ENCODE data around the gene MFRP. TPM values are rescaled to one million over a fixed set of nuclear protein-coding genes. Genes with fewer than 3 reads are reported as not detected.

Gene MFRP
- polyA plus RNA-seq, 3 donors = not detected

GRCh38 chr11:119373059-119373920, 26.8 kb upstream of the MFRP start:
- no peak for DNase-seq (ENCODE audit: low read depth in 3 of 3, low spot score in 2 of 3)

- DNase-seq (ENCODE audit: low read depth in 3 of 3, low spot score in 2 of 3) = no peak
Measured at GRCh38 chr11:119372260-119373058, 26.0 kb upstream of the MFRP start.

GRCh38 chr11:119371778-119372182, 25.3 kb upstream of the MFRP start:
- DNase-seq (ENCODE audit: low read depth in 3 of 3, low spot score in 2 of 3) = no peak

- DNase-seq (ENCODE audit: low read depth in 3 of 3, low spot score in 2 of 3) = no peak
Measured at GRCh38 chr11:119371067-119371601, 24.6 kb upstream of the MFRP start.

- DNase-seq (ENCODE audit: low read depth in 3 of 3, low spot score in 2 of 3) = no peak
Measured at GRCh38 chr11:119370486-119371046, 24.1 kb upstream of the MFRP start.

GRCh38 chr11:119369132-119369925, 22.8 kb upstream of the MFRP start:
- DNase-seq (ENCODE audit: low read depth in 3 of 3, low spot score in 2 of 3) = no peak

GRCh38 chr11:119368121-119369034, 21.9 kb upstream of the MFRP start:
- no peak for DNase-seq (ENCODE audit: low read depth in 3 of 3, low spot score in 2 of 3)

- no peak for DNase-seq (ENCODE audit: low read depth in 3 of 3, low spot score in 2 of 3)
Measured at GRCh38 chr11:119367661-119368120, 21.2 kb upstream of the MFRP start.

GRCh38 chr11:119366690-119367620, 20.4 kb upstream of the MFRP start:
- no peak for DNase-seq (ENCODE audit: low read depth in 3 of 3, low spot score in 2 of 3)

- DNase-seq (ENCODE audit: low read depth in 3 of 3, low spot score in 2 of 3) = no peak
Measured at GRCh38 chr11:119365071-119365591, 18.6 kb upstream of the MFRP start.

GRCh38 chr11:119363851-119364590, 17.5 kb upstream of the MFRP start:
- DNase-seq (ENCODE audit: low read depth in 3 of 3, low spot score in 2 of 3) = no peak

- no peak for DNase-seq (ENCODE audit: low read depth in 3 of 3, low spot score in 2 of 3)
Measured at GRCh38 chr11:119363081-119363850, 16.8 kb upstream of the MFRP start.

- no peak for DNase-seq (ENCODE audit: low read depth in 3 of 3, low spot score in 2 of 3)
Measured at GRCh38 chr11:119362741-119363080, 16.2 kb upstream of the MFRP start.

GRCh38 chr11:119361941-119362725, 15.6 kb upstream of the MFRP start:
- no peak for DNase-seq (ENCODE audit: low read depth in 3 of 3, low spot score in 2 of 3)

GRCh38 chr11:119361056-119361787, 14.7 kb upstream of the MFRP start:
- DNase-seq (ENCODE audit: low read depth in 3 of 3, low spot score in 2 of 3) = no peak

Data from right renal cortex interstitium (tissue), 3 donors.